ENCODE results near the gene PLEKHG7. TPM values are rescaled to one million over a fixed set of nuclear protein-coding genes. Genes with fewer than 3 reads are reported as not detected.

PLEKHG7 gene
- total and polyA plus RNA-seq, 2 experiments from 2014 or later, result not detected

DNA sequence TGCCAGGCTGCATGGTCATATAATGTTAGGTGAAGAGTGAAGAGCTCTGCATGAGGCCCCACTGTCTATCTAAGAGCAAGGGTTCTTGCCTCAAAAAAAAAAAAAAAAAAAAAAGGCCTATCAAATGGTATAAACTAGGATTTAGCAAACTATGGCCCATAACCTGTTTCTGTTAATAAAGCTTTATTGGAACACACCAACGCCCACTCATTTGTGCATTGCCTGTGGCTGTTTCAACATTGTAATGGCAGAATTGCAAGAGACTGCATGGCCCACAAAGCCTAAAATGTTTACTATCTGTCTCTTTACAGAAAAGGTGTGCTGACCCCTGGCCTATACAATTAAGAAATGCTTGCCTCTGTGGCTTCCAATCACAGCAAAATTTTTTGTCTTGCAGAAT lies 12.8 kb downstream of the PLEKHG7 start:
- H3K36me3 Mint-ChIP-seq (ENCODE audit: low read depth), result peaks cover 5% of the 10 kb centered on the region; the same call in 2 of the 3 replicates
- Histone ChIP-seq H3K4me1 (ENCODE audit: insufficient read depth) (no peaks in the 10 kb centered on the region), H3K4me3 (no peak overlapping the region), H3K9me2 (ENCODE audit: insufficient read depth) (0 out of 2 replicates have a peak, but pooled peaks cover 6% of the 10 kb centered on the region), H2AFZ (no peak overlapping the region), H3K4me2 (no peak overlapping the region), H3K27ac (ENCODE audit: low read depth) (no peak overlapping the region), H4K20me1 (replicated peaks; ENCODE audit: insufficient read depth) (no peaks in the 10 kb centered on the region), H3K27me3 (ENCODE audit: insufficient read depth) (no peaks in the 10 kb centered on the region), H3K79me2 (replicated peaks; ENCODE audit: insufficient read depth) (no peaks in the 10 kb centered on the region), H3K36me3 (ENCODE audit: insufficient read depth) (no peaks in the 10 kb centered on the region), H3F3A (replicated peaks; ENCODE audit: low read depth) (no peaks in the 10 kb centered on the region)
- H3K9me3 Mint-ChIP-seq, result peaks cover 8% of the 10 kb centered on the region
- peaks cover 12% of the 10 kb centered on the region; the same call in 2 of the 3 replicates for H3K4me1 Mint-ChIP-seq
- TF ChIP-seq JUNB (IDR thresholded peaks at IDR 0.05; ENCODE audit: unreplicated experiment) (no peak), CREB1 (CRISPR knock-in tag; IDR thresholded peaks at IDR 0.05; ENCODE audit: low read depth) (no peak), ETS1 (IDR thresholded peaks at IDR 0.05) (no peak), STAT1 (IDR thresholded peaks at IDR 0.05; ENCODE audit: unreplicated experiment) (no peak), ZNF462 (CRISPR knock-in tag; IDR thresholded peaks at IDR 0.05) (no peak), ZNF331 (CRISPR knock-in tag; IDR thresholded peaks at IDR 0.05; ENCODE audit: low read depth) (no peak), POLR2AphosphoS5 (IDR thresholded peaks at IDR 0.05; ENCODE audit: low read depth) (no peak)
- ATAC-seq, result no peak
- no peak overlapping the region for H3K27ac Mint-ChIP-seq
- H3K4me3 Mint-ChIP-seq, result no peak overlapping the region
- no peak for DNase-seq (ENCODE audit: low spot score)
- H3K27me3 Mint-ChIP-seq (ENCODE audit: insufficient read depth, low read depth, poor library complexity), result peaks cover 7% of the 10 kb centered on the region
